ENCODE data around the gene SLC6A18.
"Not testable (repeated sequence)": the region's sequence is repeated elsewhere in the genome, so short reads cannot be mapped to it uniquely, and the experiment has no call there.

SLC6A18 gene

DNA sequence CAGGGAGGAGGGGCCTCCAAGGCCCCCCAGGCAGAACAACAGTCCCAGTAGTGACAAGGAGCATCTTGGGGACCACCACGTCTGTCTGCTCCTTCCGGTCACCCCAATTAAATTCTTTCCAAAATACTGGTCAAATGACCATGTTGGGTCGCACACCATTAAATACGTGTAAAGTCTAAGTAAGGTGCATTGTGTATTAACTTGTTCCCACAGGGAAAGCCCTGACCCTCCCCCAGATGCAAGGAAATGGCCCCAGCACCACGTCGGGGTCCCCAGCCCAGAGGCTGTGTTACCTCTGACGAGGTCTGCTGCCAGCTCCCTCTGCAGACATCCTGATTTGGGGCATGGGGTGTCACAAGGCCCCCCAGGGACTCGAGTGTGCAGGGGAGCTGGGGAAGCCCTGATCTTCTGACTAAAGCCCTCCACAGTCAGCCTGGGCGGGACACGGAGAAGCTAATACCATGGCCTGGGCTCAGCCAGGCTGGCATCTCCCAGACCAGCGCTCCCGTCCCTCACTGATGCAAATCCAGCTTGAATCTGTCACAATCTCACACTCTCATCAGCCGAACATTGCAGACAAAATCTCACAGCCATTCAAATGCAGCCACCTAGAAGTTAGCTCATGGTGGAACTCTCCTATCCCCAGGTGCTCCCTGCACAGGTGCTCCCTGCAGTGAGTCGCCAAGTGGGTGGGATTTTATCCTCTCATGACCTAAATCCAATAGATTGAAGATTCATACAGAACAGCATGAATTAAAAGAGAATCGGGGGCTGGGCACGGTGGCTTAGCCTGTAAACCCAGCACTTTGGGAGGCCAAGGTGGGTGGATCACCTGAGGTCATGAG, 56.1 kb downstream of the SLC6A18 start:
- no peaks in the 10 kb centered on the region for H3K4me1 Mint-ChIP-seq (ENCODE audit: low read depth)
- H3K4me3 Mint-ChIP-seq = no peak overlapping the region
- H3K36me3 Mint-ChIP-seq = peaks cover 6% of the 10 kb centered on the region
- H3K27me3 Mint-ChIP-seq = no peaks in the 10 kb centered on the region
- no peaks in the 10 kb centered on the region for H3K9me3 Mint-ChIP-seq (ENCODE audit: low read depth)
- H3K27ac Mint-ChIP-seq = no peak overlapping the region

DNA sequence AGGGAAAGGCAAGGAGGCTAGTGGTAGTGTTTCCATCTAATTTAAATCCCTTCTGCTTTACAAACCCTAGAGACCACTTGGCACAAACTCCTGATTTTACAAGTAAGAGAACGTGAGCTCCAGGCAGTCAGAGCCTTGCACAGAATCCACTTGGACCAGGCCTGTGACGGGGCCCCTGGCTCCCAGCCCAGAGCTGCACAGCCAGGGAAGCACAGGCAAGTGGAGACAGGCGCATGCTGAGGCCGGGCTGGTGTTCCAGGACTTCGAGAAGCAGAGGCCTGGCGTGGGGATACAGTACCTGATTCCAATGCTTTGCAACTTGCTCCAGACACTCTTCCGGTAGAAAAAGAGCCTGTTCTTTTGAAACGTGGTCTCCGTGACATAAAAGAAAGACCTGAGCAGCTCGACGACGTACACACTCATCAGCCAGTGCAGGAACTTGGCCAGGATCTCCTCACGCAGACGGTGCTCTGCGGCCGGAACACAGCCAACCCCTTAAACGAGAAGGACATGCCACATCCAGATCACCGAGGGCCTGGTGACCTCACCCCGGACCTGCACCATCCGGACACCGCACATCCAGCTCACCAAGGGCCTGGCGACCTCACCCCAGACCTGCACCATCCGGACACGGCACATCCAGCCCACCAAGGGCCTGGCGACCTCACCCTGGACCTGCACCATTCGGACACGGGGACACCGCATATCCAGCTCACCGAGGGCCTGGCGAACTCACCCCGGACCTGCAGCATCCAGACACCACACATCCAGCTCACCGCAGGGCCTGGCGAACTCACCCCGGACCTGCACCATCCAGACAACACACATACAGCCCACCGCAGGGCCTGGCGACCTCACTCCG, 57.2 kb downstream of the SLC6A18 start:
- Mint-ChIP-seq H3K36me3 (peaks cover 8% of the 10 kb centered on the region), H3K27ac (no peak overlapping the region), H3K4me3 (no peak overlapping the region), H3K27me3 (no peaks in the 10 kb centered on the region), H3K9me3 (ENCODE audit: low read depth) (no peaks in the 10 kb centered on the region), H3K4me1 (ENCODE audit: low read depth) (no peaks in the 10 kb centered on the region)

DNA sequence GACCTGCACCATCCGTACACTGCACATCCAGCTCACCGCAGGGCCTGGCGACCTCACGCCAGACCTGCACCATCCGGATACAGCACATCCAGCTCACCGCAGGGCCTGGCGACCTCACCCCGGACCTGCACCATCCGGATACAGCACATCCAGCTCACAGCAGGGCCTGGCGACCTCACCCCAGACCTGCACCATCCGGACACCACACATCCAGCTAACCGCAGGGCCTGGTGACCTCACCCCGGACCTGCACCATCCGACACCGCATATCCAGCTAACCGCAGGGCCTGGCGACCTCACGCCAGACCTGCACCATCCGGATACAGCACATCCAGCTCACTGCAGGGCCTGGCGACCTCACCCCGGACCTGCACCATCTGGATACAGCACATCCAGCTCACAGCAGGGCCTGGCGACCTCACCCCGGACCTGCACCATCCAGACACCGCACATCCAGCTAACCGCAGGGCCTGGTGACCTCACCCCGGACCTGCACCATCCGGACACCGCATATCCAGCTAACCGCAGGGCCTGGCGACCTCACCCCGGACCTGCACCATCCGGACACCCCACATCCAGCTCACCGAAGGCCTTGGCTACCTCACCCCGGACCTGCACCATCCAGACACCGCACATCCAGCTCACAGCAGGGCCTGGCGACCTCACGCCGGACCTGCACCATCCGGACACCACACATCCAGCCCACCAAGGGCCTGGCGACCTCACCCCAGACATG, 58.0 kb downstream of the SLC6A18 start:
- peaks cover 12% of the 10 kb centered on the region for H3K36me3 Mint-ChIP-seq
- not testable (repeated sequence) for H3K27me3 Mint-ChIP-seq, H3K4me3 Mint-ChIP-seq

DNA sequence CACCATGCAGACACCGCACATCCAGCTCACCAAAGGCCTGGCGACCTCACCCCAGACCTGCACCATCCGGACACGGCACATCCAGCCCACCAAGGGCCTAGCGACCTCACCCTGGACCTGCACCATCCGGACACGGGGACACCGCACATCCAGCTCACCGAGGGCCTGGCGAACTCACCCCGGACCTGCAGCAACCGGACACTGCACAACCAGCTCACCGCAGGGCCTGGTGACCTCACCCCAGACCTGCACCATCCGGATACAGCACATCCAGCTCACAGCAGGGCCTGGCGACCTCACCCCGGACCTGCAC, 58.5 kb downstream of the SLC6A18 start:
- H3K4me1 Mint-ChIP-seq (ENCODE audit: low read depth); H3K9me3 Mint-ChIP-seq (ENCODE audit: low read depth); H3K27me3 Mint-ChIP-seq; H3K4me3 Mint-ChIP-seq; H3K27ac Mint-ChIP-seq: not testable (repeated sequence)
- peaks cover 11% of the 10 kb centered on the region for H3K36me3 Mint-ChIP-seq

More for the DNA sequence above, 58.0 kb downstream of the SLC6A18 start:
- H3K4me1 Mint-ChIP-seq (ENCODE audit: low read depth); H3K9me3 Mint-ChIP-seq (ENCODE audit: low read depth); H3K27ac Mint-ChIP-seq: not testable (repeated sequence)

DNA sequence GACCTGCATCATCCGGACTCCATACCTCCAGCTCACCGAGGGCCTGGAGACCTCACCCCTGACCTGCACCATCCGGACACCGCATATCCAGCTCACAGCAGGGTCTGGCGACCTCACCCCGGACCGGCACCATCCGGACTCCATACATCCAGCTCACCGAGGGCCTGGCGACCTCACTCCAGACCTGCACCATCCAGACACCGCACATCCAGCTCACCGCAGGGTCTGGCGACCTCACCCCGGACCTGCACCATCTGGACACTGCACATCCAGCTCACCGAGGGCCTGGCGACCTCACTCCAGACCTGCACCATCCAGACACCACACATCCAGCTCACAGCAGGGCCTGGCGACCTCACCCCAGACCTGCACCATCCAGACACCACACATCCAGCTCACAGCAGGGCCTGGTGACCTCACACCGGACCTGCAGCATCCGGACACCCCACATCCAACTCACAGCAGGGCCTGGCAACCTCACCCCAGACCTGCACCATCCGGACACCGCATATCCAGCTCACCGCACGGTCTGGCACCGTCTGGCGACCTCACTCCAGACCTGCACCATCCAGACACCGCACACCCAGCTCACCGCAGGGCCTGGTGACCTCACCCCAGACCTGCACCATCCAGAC, 59.3 kb downstream of the SLC6A18 start:
- H3K36me3 Mint-ChIP-seq = peaks cover 11% of the 10 kb centered on the region
- not testable (repeated sequence) for H3K4me1 Mint-ChIP-seq (ENCODE audit: low read depth); H3K27ac Mint-ChIP-seq; H3K9me3 Mint-ChIP-seq (ENCODE audit: low read depth); H3K4me3 Mint-ChIP-seq; H3K27me3 Mint-ChIP-seq

DNA sequence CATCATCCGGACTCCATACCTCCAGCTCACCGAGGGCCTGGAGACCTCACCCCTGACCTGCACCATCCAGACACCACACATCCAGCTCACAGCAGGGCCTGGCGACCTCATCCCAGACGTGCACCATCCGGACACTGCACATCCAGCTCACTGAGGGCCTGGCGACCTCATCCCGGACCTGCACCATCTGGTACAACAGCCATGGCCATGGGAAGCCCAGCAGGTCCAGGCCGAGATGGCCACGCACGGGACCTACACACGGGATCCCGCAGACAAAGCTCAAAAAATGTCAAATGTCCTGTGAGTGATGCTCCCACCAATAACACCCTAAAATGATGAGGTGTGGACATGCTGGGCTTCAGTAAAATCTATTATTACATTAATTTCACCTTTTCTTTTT, 60.0 kb downstream of the SLC6A18 start:
- no peak overlapping the region for H3K4me3 Mint-ChIP-seq
- peaks cover 11% of the 10 kb centered on the region for H3K36me3 Mint-ChIP-seq
- H3K4me1 Mint-ChIP-seq (ENCODE audit: low read depth) = no peaks in the 10 kb centered on the region
- H3K27me3 Mint-ChIP-seq = peaks cover 3% of the 10 kb centered on the region
- no peak overlapping the region for H3K27ac Mint-ChIP-seq
- peaks cover 5% of the 10 kb centered on the region for H3K9me3 Mint-ChIP-seq (ENCODE audit: low read depth)

DNA sequence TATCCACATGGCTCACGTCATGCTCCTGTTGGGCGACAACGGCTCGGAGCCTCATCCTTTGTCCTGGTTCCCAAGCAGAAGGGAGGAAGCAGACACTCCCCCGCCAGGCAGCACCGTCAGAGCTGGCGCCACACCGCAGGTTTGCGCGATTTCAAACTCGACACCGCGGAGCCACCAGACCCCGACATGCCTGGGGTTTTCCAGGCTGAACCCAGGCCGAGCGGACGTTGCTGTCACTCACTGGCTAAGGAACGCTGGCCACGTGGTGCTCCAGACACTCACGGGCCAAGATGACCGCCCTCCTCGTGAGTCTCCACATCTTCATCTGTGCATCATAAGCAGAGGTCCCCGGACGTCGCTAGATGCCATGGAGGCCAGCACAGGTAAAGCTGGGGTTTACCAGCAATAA, 60.7 kb downstream of the SLC6A18 start:
- H3K27me3 Mint-ChIP-seq = peaks cover 3% of the 10 kb centered on the region
- no peak overlapping the region for H3K4me3 Mint-ChIP-seq
- H3K4me1 Mint-ChIP-seq (ENCODE audit: low read depth) = no peaks in the 10 kb centered on the region
- H3K36me3 Mint-ChIP-seq = peaks cover 11% of the 10 kb centered on the region
- peaks cover 5% of the 10 kb centered on the region for H3K9me3 Mint-ChIP-seq (ENCODE audit: low read depth)
- no peak overlapping the region for H3K27ac Mint-ChIP-seq

DNA sequence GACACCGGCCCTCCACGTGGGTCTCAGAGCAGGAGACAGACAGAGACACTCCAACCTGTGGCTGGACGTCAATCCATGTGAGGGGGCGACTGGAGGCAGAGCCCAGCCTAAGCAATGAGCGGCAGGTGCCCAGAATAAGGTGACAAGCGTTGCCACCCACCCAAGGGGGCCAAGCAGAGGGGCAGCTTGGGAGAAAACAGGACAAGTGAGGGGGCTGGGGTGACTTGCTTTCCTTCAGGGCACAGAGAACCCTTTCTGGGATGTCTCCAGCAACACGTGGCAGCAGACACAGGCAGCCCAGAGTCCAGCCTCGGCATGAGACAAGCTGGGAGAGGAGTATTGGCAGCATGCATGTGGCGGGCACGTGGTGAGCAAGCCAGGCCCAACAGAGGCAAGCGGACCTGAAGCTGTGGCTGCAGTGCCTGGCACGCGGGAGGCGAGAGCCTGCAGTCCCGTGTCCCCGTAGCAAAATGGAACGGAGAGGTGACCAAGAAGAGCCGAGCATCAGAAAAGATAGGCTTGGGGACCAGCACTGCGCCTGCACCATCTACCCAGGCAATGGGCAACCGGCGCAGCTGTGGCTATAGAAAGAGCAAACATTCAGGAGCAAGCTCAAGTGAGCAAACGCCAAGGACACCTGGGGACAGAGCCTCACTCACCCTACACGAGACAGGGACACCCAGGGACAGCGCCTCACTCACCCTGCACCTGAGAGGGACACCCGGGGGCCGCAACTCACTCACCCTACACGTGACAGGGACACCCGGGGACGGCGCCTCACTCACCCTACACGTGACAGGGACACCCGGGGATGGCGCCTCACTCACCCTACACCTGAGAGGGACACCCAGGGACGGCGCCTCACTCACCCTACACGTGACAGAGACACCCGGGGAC, 63.5 kb downstream of the SLC6A18 start:
- Mint-ChIP-seq H3K36me3 (peaks cover 9% of the 10 kb centered on the region), H3K27me3 (peaks cover 3% of the 10 kb centered on the region), H3K4me1 (ENCODE audit: low read depth) (peaks cover 5% of the 10 kb centered on the region), H3K9me3 (ENCODE audit: low read depth) (peaks cover 5% of the 10 kb centered on the region), H3K27ac (no peak overlapping the region), H3K4me3 (no peak overlapping the region)

DNA sequence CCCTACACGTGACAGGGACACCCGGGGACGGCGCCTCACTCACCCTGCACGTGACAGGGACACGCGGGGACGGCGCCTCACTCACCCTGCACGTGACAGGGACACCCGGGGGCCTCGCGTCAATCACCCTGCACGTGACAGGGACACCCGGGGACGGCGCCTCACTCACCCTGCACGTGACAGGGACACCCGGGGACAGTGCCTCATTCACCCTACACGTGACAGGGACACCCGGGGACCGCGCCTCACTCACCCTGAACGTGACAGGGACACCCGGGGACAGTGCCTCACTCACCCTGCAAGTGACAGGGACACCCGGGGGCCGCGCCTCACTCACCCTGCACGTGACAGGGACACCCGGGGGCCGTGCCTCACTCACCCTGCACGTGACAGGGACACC, 64.4 kb downstream of the SLC6A18 start:
- not testable (repeated sequence) for H3K27me3 Mint-ChIP-seq; H3K4me1 Mint-ChIP-seq (ENCODE audit: low read depth); H3K36me3 Mint-ChIP-seq; H3K9me3 Mint-ChIP-seq (ENCODE audit: low read depth); H3K4me3 Mint-ChIP-seq; H3K27ac Mint-ChIP-seq

DNA sequence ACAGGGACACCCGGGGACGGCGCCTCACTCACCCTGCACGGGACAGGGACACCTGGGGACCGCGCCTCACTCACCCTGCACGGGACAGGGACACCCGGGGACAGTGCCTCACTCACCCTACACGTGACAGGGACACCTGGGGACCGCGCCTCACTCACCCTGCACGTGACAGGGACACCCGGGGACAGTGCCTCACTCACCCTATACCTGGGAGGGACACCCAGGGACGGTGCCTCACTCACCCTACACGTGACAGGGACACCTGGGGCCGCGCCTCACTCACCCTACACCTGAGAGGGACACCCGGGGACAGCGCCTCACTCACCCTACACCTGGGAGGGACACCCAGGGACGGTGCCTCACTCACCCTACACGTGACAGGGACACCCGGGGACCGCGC, 65.8 kb downstream of the SLC6A18 start:
- not testable (repeated sequence) for H3K4me3 Mint-ChIP-seq; H3K36me3 Mint-ChIP-seq; H3K9me3 Mint-ChIP-seq (ENCODE audit: low read depth)

DNA sequence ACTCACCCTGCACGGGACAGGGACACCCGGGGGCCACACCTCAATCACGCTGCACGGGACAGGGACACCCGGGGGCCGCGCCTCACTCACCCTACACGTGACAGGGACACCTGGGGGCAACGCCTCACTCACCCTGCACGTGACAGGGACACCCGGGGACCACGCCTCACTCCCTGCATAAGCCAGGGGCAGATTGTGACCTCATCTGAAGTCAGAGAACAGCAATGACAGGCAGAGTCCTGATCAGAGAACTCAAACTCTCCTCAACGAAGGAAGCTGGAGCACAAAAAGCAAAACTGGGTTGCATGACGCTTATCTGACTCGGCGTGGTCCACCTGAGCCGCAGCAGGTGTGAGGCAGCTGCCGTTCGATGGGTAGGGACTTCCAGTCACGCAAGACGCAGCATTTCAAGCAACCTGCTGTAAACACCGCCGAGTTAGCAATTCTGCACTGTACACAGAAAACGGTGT, 66.5 kb downstream of the SLC6A18 start:
- peaks cover 8% of the 10 kb centered on the region for H3K4me1 Mint-ChIP-seq (ENCODE audit: low read depth)
- H3K27ac Mint-ChIP-seq = no peak overlapping the region
- peaks cover 5% of the 10 kb centered on the region for H3K9me3 Mint-ChIP-seq (ENCODE audit: low read depth)
- H3K4me3 Mint-ChIP-seq = no peak overlapping the region
- H3K36me3 Mint-ChIP-seq = peaks cover 9% of the 10 kb centered on the region
- H3K27me3 Mint-ChIP-seq = peaks cover 3% of the 10 kb centered on the region

More for the DNA sequence above, 65.8 kb downstream of the SLC6A18 start:
- not testable (repeated sequence) for H3K4me1 Mint-ChIP-seq (ENCODE audit: low read depth); H3K27me3 Mint-ChIP-seq; H3K27ac Mint-ChIP-seq

DNA sequence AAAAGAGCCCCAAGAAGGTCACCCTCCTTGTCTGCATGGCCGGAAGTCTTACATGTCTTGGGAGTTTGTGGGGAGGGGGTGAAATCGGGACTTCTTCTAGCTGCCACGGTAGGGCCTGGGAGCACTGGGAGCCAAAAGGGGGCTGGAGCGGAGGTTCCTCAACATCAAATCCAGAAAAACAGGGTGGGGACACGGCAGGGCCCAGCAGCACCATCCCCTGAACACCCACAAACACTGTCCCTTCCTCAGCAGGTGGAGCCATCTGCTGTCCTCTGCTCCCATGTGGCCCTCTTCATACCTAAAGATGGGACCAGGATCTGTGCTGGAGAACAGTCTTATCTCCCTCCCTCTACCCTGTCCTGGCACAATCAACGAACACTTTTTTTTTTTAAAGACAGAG, 67.0 kb downstream of the SLC6A18 start:
- Mint-ChIP-seq H3K27ac (no peak overlapping the region), H3K36me3 (peaks cover 7% of the 10 kb centered on the region), H3K4me3 (no peak overlapping the region), H3K4me1 (ENCODE audit: low read depth) (peaks cover 8% of the 10 kb centered on the region), H3K27me3 (peaks cover 3% of the 10 kb centered on the region), H3K9me3 (ENCODE audit: low read depth) (peaks cover 5% of the 10 kb centered on the region)

DNA sequence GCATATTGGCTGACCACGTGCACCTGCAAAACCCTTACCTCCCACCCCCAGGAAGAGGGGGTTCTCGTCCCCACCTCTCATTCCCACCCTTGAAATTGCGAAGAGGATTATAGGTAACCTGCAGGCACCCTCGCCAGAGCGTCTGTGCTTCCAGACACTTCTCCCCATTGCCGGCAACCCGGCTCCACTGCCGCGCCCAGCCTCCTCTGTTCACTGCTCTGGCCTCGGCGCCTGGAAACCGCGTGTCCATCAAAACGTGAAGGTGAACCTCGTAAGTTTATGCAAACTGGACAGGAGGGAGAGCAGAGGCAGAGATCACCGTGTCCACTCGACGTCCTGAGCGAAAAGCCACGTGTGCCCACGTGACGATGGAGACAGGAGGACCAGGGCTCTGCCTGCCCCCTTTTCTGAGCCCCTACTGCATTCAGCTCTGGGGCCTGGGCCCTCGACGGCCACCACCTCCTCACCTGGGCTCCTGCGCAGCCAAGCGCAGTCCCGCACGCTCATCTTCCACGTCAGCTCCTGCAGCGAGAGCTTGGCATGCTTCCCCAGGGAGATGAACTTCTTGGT, 67.8 kb downstream of the SLC6A18 start:
- H3K9me3 Mint-ChIP-seq (ENCODE audit: low read depth) = peaks cover 4% of the 10 kb centered on the region
- peaks cover 8% of the 10 kb centered on the region for H3K4me1 Mint-ChIP-seq (ENCODE audit: low read depth)
- peaks cover 5% of the 10 kb centered on the region for H3K36me3 Mint-ChIP-seq
- H3K27ac Mint-ChIP-seq = no peak overlapping the region
- peak overlapping the region; percentile 40 for H3K4me3 Mint-ChIP-seq
- H3K27me3 Mint-ChIP-seq = peaks cover 3% of the 10 kb centered on the region

All from activated naive CD8-positive, alpha-beta T cell (primary cell).